Smooth muscle cell (in vitro differentiated cells): ENCODE data around the gene ZNF714. TPM values are rescaled to one million over a fixed set of nuclear protein-coding genes. Genes with fewer than 3 reads are reported as not detected.

Source experiments
- DNase-seq: peaks from one replicate; lab custom pipeline; 2025; ENCODE audit not compliant: unreplicated experiment; lab: John Stamatoyannopoulos, UW
- H2AFZ ChIP-seq: fragments of 200-600 bp; sonication (generic); 2 replicates; pipeline ENCODE4 v1.6.0; 2016; ENCODE audit warnings: antibody characterized with exemption, low read depth, mild to moderate bottlenecking
- H3F3A ChIP-seq: fragments of 200-600 bp; sonication (generic); 2 replicates; pipeline ENCODE4 v1.6.0; 2017; ENCODE audit warnings: antibody characterized with exemption, low read depth
- H3K27ac ChIP-seq: fragments of 200-600 bp; sonication (generic); 2 replicates; pipeline ENCODE4 v1.5.1; 2016; ENCODE audit warnings: low read depth, mild to moderate bottlenecking
- H3K27me3 ChIP-seq: fragments of 200-600 bp; sonication (generic); 2 replicates; pipeline ENCODE4 v1.6.1; 2016; ENCODE audit warnings: low read depth, mild to moderate bottlenecking
- H3K36me3 ChIP-seq: fragments of 200-600 bp; sonication (generic); 2 replicates; pipeline ENCODE4 v1.5.1; 2016; ENCODE audit warnings: low read depth
- H3K4me1 ChIP-seq: fragments of 200-600 bp; sonication (generic); 2 replicates; pipeline ENCODE4 v1.5.1; 2016; ENCODE audit warnings: low read depth
- H3K4me2 ChIP-seq: fragments of 200-600 bp; sonication (generic); 2 replicates; pipeline ENCODE4 v1.6.0; 2016; ENCODE audit warnings: mild to moderate bottlenecking
- H3K4me3 ChIP-seq: fragments of 200-600 bp; sonication (generic); 2 replicates; pipeline ENCODE4 v1.5.1; 2016; ENCODE audit warnings: mild to moderate bottlenecking
- H3K79me2 ChIP-seq: fragments of 200-600 bp; sonication (generic); 2 replicates; pipeline ENCODE4 v1.6.0; 2016; ENCODE audit warnings: low read depth, mild to moderate bottlenecking
- H3K9ac ChIP-seq: fragments of 200-600 bp; sonication (generic); 2 replicates; pipeline ENCODE4 v1.6.0; 2016; ENCODE audit warnings: low read depth
- H3K9me3 ChIP-seq: fragments of 200-600 bp; sonication (generic); replicated peaks from 2 replicates; pipeline ENCODE4 v1.5.1; 2016; ENCODE audit warnings: low read depth
- H4K20me1 ChIP-seq: fragments of 200-600 bp; sonication (generic); 2 replicates; pipeline ENCODE4 v1.6.0; 2016; ENCODE audit warnings: low read depth
- CTCF ChIP-seq: fragments of 200-600 bp; sonication (generic); IDR thresholded peaks from 2 replicates; pipeline ENCODE4 v1.5.1; 2017; ENCODE audit warnings: borderline replicate concordance, mild to moderate bottlenecking, antibody characterized with exemption; ENCODE audit not compliant: insufficient read depth, poor library complexity, severe bottlenecking
- WGBS: methylation state at CpG from one replicate; pipeline ENCODE4 v1.1.7; 2016; ENCODE audit warnings: low lambda C conversion rate; 5-methylcytosine and 5-hydroxymethylcytosine counted together
- polyA plus RNA-seq: library from polyadenylated mRNA; unstranded; fragments of >200 nt; fragmentation: Nextera tagmentation; extraction: Ambion mirVana; gene quantifications from 2 replicates; pipeline ENCODE4 v1.2.1, GENCODE V29; 2016
- total RNA-seq: library from RNA; depleted of rRNA; stranded (reverse); fragments of >200 nt; gene quantifications from 2 replicates; pipeline ENCODE4 v1.2.3, GENCODE V29; 2014

The ZNF714 gene
- total and polyA plus RNA-seq, 2 experiments from 2014 or later, result 8.7 to 15.3 TPM

- no peaks in the 10 kb centered on the region for H3F3A ChIP-seq
- peak within 1 kb of the TSS; percentile 96 for H3K4me3 ChIP-seq
- no peaks in the 10 kb centered on the region for H3K27me3 ChIP-seq
- no peaks in the 10 kb centered on the region for H3K9me3 ChIP-seq
- peaks cover 12% of the 10 kb centered on the region for H3K36me3 ChIP-seq
- no peak for TF ChIP-seq CTCF
- H2AFZ ChIP-seq, result peak within 1 kb of the TSS; percentile 81
- H3K79me2 ChIP-seq, result peaks cover 33% of the 10 kb centered on the region
- WGBS, result 3% methylated on average over 30 of the region's 30 CpGs
- peak; percentile 40 for DNase-seq
- peak within 1 kb of the TSS; percentile 78 for H3K27ac ChIP-seq
- peak within 1 kb of the TSS; percentile 96 for H3K4me2 ChIP-seq
- no peaks in the 10 kb centered on the region for H4K20me1 ChIP-seq
- peaks cover 7% of the 10 kb centered on the region for H3K4me1 ChIP-seq
- H3K9ac ChIP-seq, result peak within 1 kb of the TSS; percentile 93
Measured at GRCh38 chr19:21141787-21142464, 59.9 kb downstream of the ZNF714 start, which contains the start of gene ZNF431. Gene ZNF431, plus strand, starts transcription at chr19:21142040. Its CDS starts 144 bp downstream, at chr19:21142184.

DNA sequence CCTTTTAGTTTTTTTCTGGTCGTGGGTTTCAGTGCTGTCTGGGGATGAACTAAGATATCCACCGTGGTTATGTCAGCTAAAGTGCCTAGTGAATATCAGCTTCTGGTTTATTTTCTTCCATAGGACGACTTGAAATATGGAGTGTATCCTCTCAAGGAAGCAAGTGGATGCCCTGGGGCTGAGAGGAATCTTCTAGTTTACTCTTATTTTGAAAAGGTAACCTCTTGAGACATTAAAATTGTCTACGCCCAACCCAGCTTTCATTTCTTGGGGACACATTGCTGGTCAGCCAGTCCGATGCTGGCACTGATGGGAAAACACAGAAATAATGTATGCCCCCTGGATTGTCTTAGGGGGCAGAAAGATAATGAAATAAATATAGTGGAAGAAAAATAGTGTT, 61.4 kb downstream of the ZNF714 start:
- Histone ChIP-seq H3F3A (no peaks in the 10 kb centered on the region), H3K36me3 (peaks cover 24% of the 10 kb centered on the region), H3K9ac (peak overlapping the region; percentile 93), H3K79me2 (peaks cover 42% of the 10 kb centered on the region), H4K20me1 (no peaks in the 10 kb centered on the region), H3K4me2 (peak overlapping the region; percentile 96), H3K4me3 (peak overlapping the region; percentile 96), H2AFZ (no peak overlapping the region), H3K27ac (peak overlapping the region; percentile 78), H3K27me3 (no peaks in the 10 kb centered on the region), H3K9me3 (no peaks in the 10 kb centered on the region), H3K4me1 (peaks cover 7% of the 10 kb centered on the region)
- no peak for TF ChIP-seq CTCF
- no peak for DNase-seq
- 85% methylated on average over 5 of the region's 5 CpGs for WGBS

- Histone ChIP-seq H3K9me3 (no peaks in the 10 kb centered on the region), H2AFZ (no peak overlapping the region), H3K36me3 (peaks cover 27% of the 10 kb centered on the region), H3K4me2 (peak overlapping the region; percentile 96), H4K20me1 (no peaks in the 10 kb centered on the region), H3K9ac (no peak overlapping the region), H3K79me2 (peaks cover 46% of the 10 kb centered on the region), H3F3A (no peaks in the 10 kb centered on the region), H3K4me1 (peaks cover 7% of the 10 kb centered on the region), H3K27ac (peak overlapping the region; percentile 78), H3K27me3 (no peaks in the 10 kb centered on the region), H3K4me3 (no peak overlapping the region)
- no peak for TF ChIP-seq CTCF
- DNase-seq, result no peak
- 86% methylated on average over 1 of the region's 1 CpG for WGBS
Measured at GRCh38 chr19:21143854-21144253, 61.9 kb downstream of the ZNF714 start.

DNA sequence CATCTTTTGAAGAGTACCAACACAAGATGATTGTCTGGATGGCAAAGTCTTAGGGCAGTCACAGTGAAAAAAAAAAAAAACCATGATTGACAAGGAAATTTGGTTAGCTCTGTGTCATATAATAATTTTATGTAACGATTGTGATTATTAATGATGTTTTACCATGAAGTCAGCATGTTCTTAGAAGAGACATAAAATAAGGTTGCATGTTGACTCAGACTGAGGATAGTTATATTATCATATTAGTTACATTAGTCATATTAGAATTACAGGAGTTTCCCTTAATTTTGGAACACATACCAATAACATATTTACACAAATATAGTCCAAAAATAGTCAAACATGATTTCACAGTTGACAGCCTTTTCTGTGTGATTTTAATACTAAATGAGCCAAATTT, 65.5 kb downstream of the ZNF714 start:
- H4K20me1 ChIP-seq, result no peaks in the 10 kb centered on the region
- no peaks in the 10 kb centered on the region for H3K9me3 ChIP-seq

More for the DNA sequence above, 65.5 kb downstream of the ZNF714 start:
- H3K4me2 ChIP-seq, result no peak overlapping the region
- no peaks in the 10 kb centered on the region for H3K27me3 ChIP-seq
- H3K36me3 ChIP-seq, result peaks cover 42% of the 10 kb centered on the region
- H3K4me1 ChIP-seq, result peaks cover 7% of the 10 kb centered on the region
- peak overlapping the region; percentile 38 for H3K27ac ChIP-seq
- H2AFZ ChIP-seq, result no peak overlapping the region
- H3F3A ChIP-seq, result no peaks in the 10 kb centered on the region
- no peak for DNase-seq
- no peak for TF ChIP-seq CTCF
- peaks cover 62% of the 10 kb centered on the region for H3K79me2 ChIP-seq
- 100% methylated on average over 1 of the region's 1 CpG for WGBS
- H3K4me3 ChIP-seq, result no peak overlapping the region
- H3K9ac ChIP-seq, result no peak overlapping the region
